WTC11 (cell line): Measurements from ENCODE around the gene RPS27. TPM values are rescaled to one million over a fixed set of nuclear protein-coding genes. Genes with fewer than 3 reads are reported as not detected.

Experiments
- AR ChIP-seq: fragments of 250-450 bp; sonication (Bioruptor Pico); IDR thresholded peaks from 2 replicates; pipeline ENCODE4 v1.9.0; 2021; ENCODE audit warnings: mild to moderate bottlenecking
- ATF6 ChIP-seq: sonication (generic); formaldehyde crosslinking; IDR thresholded peaks from 2 replicates; pipeline ENCODE4 v1.8.1; 2023; ENCODE audit warnings: mild to moderate bottlenecking, missing genetic modification reagents
- CBFB ChIP-seq: sonication (generic); formaldehyde crosslinking; IDR thresholded peaks from 2 replicates; pipeline ENCODE4 v1.8.1; 2022; ENCODE audit warnings: mild to moderate bottlenecking, low read depth, missing genetic modification reagents
- EMX1 ChIP-seq: fragments of 250-450 bp; sonication (Bioruptor Pico); IDR thresholded peaks from 2 replicates; pipeline ENCODE4 v1.8.0; 2021; ENCODE audit warnings: mild to moderate bottlenecking
- HMGXB4 ChIP-seq: sonication (generic); formaldehyde crosslinking; IDR thresholded peaks from 2 replicates; pipeline ENCODE4 v1.8.1; 2023; ENCODE audit warnings: mild to moderate bottlenecking, moderate library complexity, missing genetic modification reagents
- MAX ChIP-seq: sonication (generic); formaldehyde crosslinking; IDR thresholded peaks from 2 replicates; pipeline ENCODE4 v1.8.0; 2022; ENCODE audit warnings: mild to moderate bottlenecking, missing genetic modification reagents
- NFATC4 ChIP-seq: fragments of 250-450 bp; sonication (Bioruptor Pico); IDR thresholded peaks from 2 replicates; pipeline ENCODE4 v1.9.0; 2021; ENCODE audit warnings: mild to moderate bottlenecking
- NFE2L1 ChIP-seq: sonication (generic); formaldehyde crosslinking; IDR thresholded peaks from 2 replicates; pipeline ENCODE4 v1.8.1; 2023; ENCODE audit warnings: missing genetic modification reagents
- NFYB ChIP-seq: sonication (generic); formaldehyde crosslinking; conservative IDR thresholded peaks from 2 replicates; pipeline ENCODE4 v1.8.0; 2022; ENCODE audit warnings: low read depth, missing genetic modification reagents
- NR2C2 ChIP-seq: sonication (generic); formaldehyde crosslinking; IDR thresholded peaks from 2 replicates; pipeline ENCODE4 v1.8.0; 2022; ENCODE audit warnings: mild to moderate bottlenecking, missing genetic modification reagents
- PRRX2 ChIP-seq: fragments of 250-450 bp; sonication (Bioruptor Pico); IDR thresholded peaks from 2 replicates; pipeline ENCODE4 v1.8.0; 2021; ENCODE audit warnings: mild to moderate bottlenecking
- RELA ChIP-seq: sonication (generic); formaldehyde crosslinking; IDR thresholded peaks from 2 replicates; pipeline ENCODE4 v1.8.1; 2022; ENCODE audit warnings: missing genetic modification reagents, mild to moderate bottlenecking, borderline replicate concordance
- SMAD4 ChIP-seq: sonication (generic); formaldehyde crosslinking; IDR thresholded peaks from 2 replicates; pipeline ENCODE4 v1.8.0; 2022; ENCODE audit warnings: mild to moderate bottlenecking, missing genetic modification reagents
- SOX15 ChIP-seq: fragments of 250-450 bp; sonication (Bioruptor Pico); IDR thresholded peaks from 2 replicates; pipeline ENCODE4 v1.9.0; 2021; ENCODE audit warnings: mild to moderate bottlenecking
- STAT6 ChIP-seq: sonication (generic); formaldehyde crosslinking; conservative IDR thresholded peaks from 2 replicates; pipeline ENCODE4 v1.8.1; 2023; ENCODE audit warnings: mild to moderate bottlenecking, low read depth, missing genetic modification reagents, moderate library complexity
- TCF7 ChIP-seq: sonication (generic); formaldehyde crosslinking; IDR thresholded peaks from 2 replicates; pipeline ENCODE4 v1.8.0; 2022; ENCODE audit warnings: mild to moderate bottlenecking, low read depth, missing genetic modification reagents, moderate library complexity
- TEAD4 ChIP-seq: sonication (generic); formaldehyde crosslinking; IDR thresholded peaks from 2 replicates; pipeline ENCODE4 v1.8.0; 2022; ENCODE audit warnings: mild to moderate bottlenecking, missing genetic modification reagents
- ZBTB21 ChIP-seq: sonication (generic); formaldehyde crosslinking; IDR thresholded peaks from 2 replicates; pipeline ENCODE4 v1.8.1; 2023; ENCODE audit warnings: mild to moderate bottlenecking, missing genetic modification reagents, borderline replicate concordance
- ZNF138 ChIP-seq: sonication (generic); formaldehyde crosslinking; conservative IDR thresholded peaks from 2 replicates; pipeline ENCODE4 v1.8.1; 2022; ENCODE audit warnings: mild to moderate bottlenecking, moderate library complexity, missing genetic modification reagents
- ZNF219 ChIP-seq: sonication (generic); formaldehyde crosslinking; IDR thresholded peaks from 2 replicates; pipeline ENCODE4 v1.8.0; 2023; ENCODE audit warnings: missing genetic modification reagents, mild to moderate bottlenecking, borderline replicate concordance
- ZNF416 ChIP-seq: fragments of 250-450 bp; sonication (Bioruptor Pico); IDR thresholded peaks from 2 replicates; pipeline ENCODE4 v1.9.0; 2021; ENCODE audit warnings: mild to moderate bottlenecking, inconsistent platforms
- ZNF425 ChIP-seq: fragments of 250-450 bp; sonication (Bioruptor Pico); conservative IDR thresholded peaks from 2 replicates; pipeline ENCODE4 v1.9.0; 2021; ENCODE audit warnings: mild to moderate bottlenecking
- ZNF532 ChIP-seq: fragments of 250-450 bp; sonication (Bioruptor Pico); IDR thresholded peaks from 2 replicates; pipeline ENCODE4 v1.9.0; 2021; ENCODE audit warnings: mild to moderate bottlenecking, borderline replicate concordance
- total RNA-seq: library from RNA; stranded (reverse); gene quantifications from 3 replicates; pipeline ENCODE4 v1.2.3, GENCODE V29; 2021

Gene RPS27
- total RNA-seq, 1 experiment from 2014 or later = 2,141 TPM

- TF ChIP-seq ZNF138 (CRISPR knock-in tag) (no peak), ZNF219 (CRISPR knock-in tag) (no peak), NFE2L1 (CRISPR knock-in tag) (0 out of 2 replicates have a peak, but pooled peaks have one; percentile 56), CBFB (CRISPR knock-in tag) (peak; percentile 43; the same call in 1 of the 2 replicates), STAT6 (CRISPR knock-in tag) (no peak), SOX15 (no peak), PRRX2 (CRISPR knock-in tag) (no peak), SMAD4 (CRISPR knock-in tag) (0 out of 2 replicates have a peak, but pooled peaks have one; percentile 55), NFYB (CRISPR knock-in tag) (no peak), EMX1 (CRISPR knock-in tag) (no peak), TEAD4 (CRISPR knock-in tag) (0 out of 2 replicates have a peak, but pooled peaks have one; percentile 47), ZBTB21 (no peak; the same call in 1 of the 2 replicates), ZNF416 (peak; percentile 72; the same call in 1 of the 2 replicates), MAX (CRISPR knock-in tag) (peak; percentile 80), TCF7 (CRISPR knock-in tag) (no peak), NR2C2 (CRISPR knock-in tag) (no peak), NFATC4 (peak; percentile 78; the same call in 1 of the 2 replicates), AR (CRISPR knock-in tag) (peak; percentile 88; the same call in 1 of the 2 replicates), ATF6 (no peak), ZNF532 (CRISPR knock-in tag) (peak; percentile 83; the same call in 1 of the 2 replicates), RELA (no peak), ZNF425 (CRISPR knock-in tag) (no peak), HMGXB4 (CRISPR knock-in tag) (no peak)
Observed at GRCh38 chr1:153990468-153991150, at the start of gene RPS27 (continued).
